IPS-15b (cell line): ENCODE results near the gene KHDC3L.
"Not testable (repeated sequence)": the region's sequence is repeated elsewhere in the genome, so short reads cannot be mapped to it uniquely, and the experiment has no call there.

Experiments
- H3K27me3 ChIP-seq: one replicate; pipeline ENCODE4 v1.6.1; 2013; ENCODE audit warnings: low read length; ENCODE audit not compliant: control insufficient read depth, insufficient read depth
- H3K36me3 ChIP-seq: one replicate; pipeline ENCODE4 v1.6.1; 2013; ENCODE audit warnings: low read length; ENCODE audit not compliant: control insufficient read depth, insufficient read depth
- H3K4me1 ChIP-seq: one replicate; pipeline ENCODE4 v1.6.1; 2013; ENCODE audit warnings: mild to moderate bottlenecking, low read length; ENCODE audit not compliant: control insufficient read depth, insufficient read depth
- H3K4me3 ChIP-seq: one replicate; pipeline ENCODE4 v1.5.1; 2013; ENCODE audit warnings: low read depth, low read length
- H3K9ac ChIP-seq: one replicate; pipeline ENCODE4 v1.6.1; 2013; ENCODE audit warnings: low read depth, mild to moderate bottlenecking, low read length
- H3K9me3 ChIP-seq: one replicate; pipeline ENCODE4 v1.6.1; 2013; ENCODE audit warnings: mild to moderate bottlenecking, low read length; ENCODE audit not compliant: control insufficient read depth, insufficient read depth

Gene KHDC3L

DNA sequence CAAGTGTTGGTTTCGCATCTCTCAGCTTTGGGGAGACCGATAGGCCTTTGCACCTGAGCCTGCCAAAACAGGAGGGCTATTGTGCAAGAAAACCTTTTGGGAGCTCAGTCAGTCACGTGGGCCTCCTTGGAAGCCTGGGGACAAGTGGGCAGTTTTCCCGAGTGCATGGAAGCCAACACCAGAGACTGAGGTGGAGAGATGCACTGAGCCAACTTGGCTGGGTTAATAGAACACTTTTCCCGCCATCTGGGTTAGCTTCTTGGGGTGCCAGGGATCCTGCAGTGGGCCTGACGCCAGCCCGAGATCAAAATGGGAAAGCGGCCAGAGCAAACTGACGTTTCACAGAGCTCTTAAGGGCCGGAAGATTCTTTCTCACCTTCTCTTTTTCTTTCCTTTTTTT is 10.1 kb downstream of the KHDC3L start:
- H3K9ac ChIP-seq: no peak overlapping the region
- H3K4me1 ChIP-seq: no peaks in the 10 kb centered on the region
- no peaks in the 10 kb centered on the region for H3K36me3 ChIP-seq
- H3K27me3 ChIP-seq: no peaks in the 10 kb centered on the region
- no peaks in the 10 kb centered on the region for H3K9me3 ChIP-seq
- H3K4me3 ChIP-seq: no peak overlapping the region

DNA sequence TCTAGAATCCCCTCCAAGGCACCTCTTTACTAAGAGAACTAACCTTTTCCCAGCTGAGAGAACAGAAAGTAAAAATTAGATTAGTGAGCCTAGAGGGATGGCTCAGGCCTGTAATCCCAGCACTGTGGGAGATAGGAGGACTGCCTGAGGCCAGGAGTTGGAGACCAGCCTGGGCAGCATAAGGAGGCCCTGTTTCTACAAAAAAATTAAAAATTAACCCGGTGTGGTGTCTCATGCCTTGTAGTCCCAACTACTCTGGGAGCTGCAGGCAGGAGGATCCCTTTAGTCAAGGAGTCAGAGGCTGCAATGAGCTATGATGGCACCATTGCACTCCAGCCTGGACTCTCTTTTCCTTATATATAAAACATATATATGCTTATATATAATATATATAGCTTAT is 12.8 kb downstream of the KHDC3L start:
- Histone ChIP-seq H3K36me3 (no peaks in the 10 kb centered on the region), H3K4me1 (no peaks in the 10 kb centered on the region), H3K9ac (no peak overlapping the region), H3K4me3 (no peak overlapping the region), H3K9me3 (no peaks in the 10 kb centered on the region), H3K27me3 (no peaks in the 10 kb centered on the region)

DNA sequence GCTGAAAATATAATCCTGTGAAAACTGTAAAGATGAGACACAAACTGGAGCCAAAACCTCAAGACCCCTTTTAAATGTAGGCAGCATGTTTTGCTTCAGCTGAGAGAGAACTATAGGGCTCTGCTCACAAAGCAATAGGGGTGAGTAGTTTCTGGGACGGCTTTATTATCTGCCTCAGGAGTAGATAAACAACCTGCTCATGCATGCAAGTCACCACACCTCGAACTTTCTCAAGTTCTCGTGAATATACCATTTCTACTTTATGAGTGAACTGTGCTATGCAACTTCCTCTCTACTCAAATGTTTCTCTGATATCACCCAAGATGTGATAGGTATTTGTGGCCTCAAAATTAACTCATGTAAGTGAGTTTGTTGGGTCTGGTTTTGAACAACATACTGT is 14.8 kb downstream of the KHDC3L start:
- H3K9ac ChIP-seq: no peak overlapping the region
- H3K27me3 ChIP-seq: no peaks in the 10 kb centered on the region
- H3K4me1 ChIP-seq: no peaks in the 10 kb centered on the region
- H3K9me3 ChIP-seq: no peaks in the 10 kb centered on the region
- no peaks in the 10 kb centered on the region for H3K36me3 ChIP-seq
- H3K4me3 ChIP-seq: no peak overlapping the region

GRCh38 chr6:73381531-73381930 is 19.1 kb downstream of the KHDC3L start:
- H3K36me3 ChIP-seq, H3K9me3 ChIP-seq, H3K4me1 ChIP-seq, H3K27me3 ChIP-seq, H3K4me3 ChIP-seq, H3K9ac ChIP-seq: not testable (repeated sequence)

GRCh38 chr6:73382462-73383113 is 20.1 kb downstream of the KHDC3L start:
- Histone ChIP-seq H3K9me3 (no peaks in the 10 kb centered on the region), H3K9ac (no peak overlapping the region), H3K36me3 (no peaks in the 10 kb centered on the region), H3K4me1 (no peaks in the 10 kb centered on the region), H3K4me3 (no peak overlapping the region), H3K27me3 (no peaks in the 10 kb centered on the region)

GRCh38 chr6:73388433-73388799 is 26.0 kb downstream of the KHDC3L start:
- H3K9me3 ChIP-seq: no peaks in the 10 kb centered on the region
- peaks cover 9% of the 10 kb centered on the region for H3K4me1 ChIP-seq
- H3K4me3 ChIP-seq: peak overlapping the region; percentile 61
- peak overlapping the region; percentile 19 for H3K9ac ChIP-seq
- H3K36me3 ChIP-seq: no peaks in the 10 kb centered on the region
- no peaks in the 10 kb centered on the region for H3K27me3 ChIP-seq

DNA sequence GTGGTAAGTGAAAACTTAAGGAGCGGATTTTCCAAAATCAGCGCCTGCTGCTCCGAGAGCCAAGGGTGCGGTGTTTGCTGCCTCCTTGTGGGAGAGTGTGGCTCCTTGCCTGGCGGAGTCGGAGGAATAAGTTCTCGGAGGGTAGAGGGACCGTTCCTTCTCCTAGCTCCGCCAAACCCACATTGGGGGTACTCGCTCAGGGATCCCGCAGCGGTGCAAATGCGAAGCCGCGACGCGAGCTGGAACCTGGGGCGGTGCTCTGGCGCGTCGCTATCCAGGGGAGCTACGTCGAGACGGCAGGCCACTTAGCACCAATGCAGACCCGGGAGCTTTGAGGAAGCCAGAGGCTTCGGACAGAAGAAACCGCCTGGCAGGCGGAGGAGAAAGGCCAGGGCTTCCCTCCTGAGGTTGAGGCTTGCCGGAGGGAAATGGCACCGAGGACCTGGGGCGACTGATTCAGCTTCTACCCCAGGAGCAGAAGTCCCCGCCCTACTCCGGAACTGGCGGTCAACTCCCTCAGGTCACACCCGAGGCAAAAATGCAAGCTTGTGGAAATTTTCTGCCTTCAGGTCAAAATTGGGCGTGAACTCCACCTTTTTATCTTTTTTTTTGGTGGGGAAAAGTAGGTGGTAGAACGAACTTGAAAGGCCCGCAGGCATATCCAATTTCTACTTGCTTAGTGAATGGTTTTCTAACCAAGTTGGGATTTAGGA is 26.5 kb downstream of the KHDC3L start:
- peaks cover 9% of the 10 kb centered on the region for H3K4me1 ChIP-seq
- no peaks in the 10 kb centered on the region for H3K9me3 ChIP-seq
- H3K36me3 ChIP-seq: no peaks in the 10 kb centered on the region
- peak overlapping the region; percentile 61 for H3K4me3 ChIP-seq
- H3K9ac ChIP-seq: peak overlapping the region; percentile 67
- no peaks in the 10 kb centered on the region for H3K27me3 ChIP-seq

DNA sequence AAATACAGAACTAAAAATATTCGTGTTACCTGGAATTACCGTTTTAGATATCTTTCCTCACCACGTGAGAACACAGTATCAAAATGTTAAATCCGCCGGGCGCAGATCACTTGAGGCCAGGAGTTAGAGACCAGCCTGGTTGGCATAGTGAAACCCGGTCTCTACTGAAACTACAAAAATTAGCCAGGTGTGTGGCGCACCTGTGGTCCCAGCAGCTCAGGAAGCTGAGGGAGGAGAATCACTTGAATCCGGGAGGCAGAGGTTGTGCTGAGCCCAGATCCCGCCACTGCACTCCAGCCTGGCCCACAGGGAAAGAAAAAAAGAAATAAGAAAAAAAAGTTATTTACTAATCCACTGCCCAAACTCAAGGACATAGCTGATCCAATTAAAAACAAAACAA is 27.4 kb downstream of the KHDC3L start:
- Histone ChIP-seq H3K36me3 (no peaks in the 10 kb centered on the region), H3K4me1 (peaks cover 9% of the 10 kb centered on the region), H3K9me3 (no peaks in the 10 kb centered on the region), H3K9ac (no peak overlapping the region), H3K4me3 (no peak overlapping the region), H3K27me3 (no peaks in the 10 kb centered on the region)

GRCh38 chr6:73391675-73392074 is 29.2 kb downstream of the KHDC3L start:
- Histone ChIP-seq H3K4me1 (peaks cover 9% of the 10 kb centered on the region), H3K27me3 (no peaks in the 10 kb centered on the region), H3K9ac (no peak overlapping the region), H3K36me3 (no peaks in the 10 kb centered on the region), H3K9me3 (no peaks in the 10 kb centered on the region), H3K4me3 (no peak overlapping the region)

DNA sequence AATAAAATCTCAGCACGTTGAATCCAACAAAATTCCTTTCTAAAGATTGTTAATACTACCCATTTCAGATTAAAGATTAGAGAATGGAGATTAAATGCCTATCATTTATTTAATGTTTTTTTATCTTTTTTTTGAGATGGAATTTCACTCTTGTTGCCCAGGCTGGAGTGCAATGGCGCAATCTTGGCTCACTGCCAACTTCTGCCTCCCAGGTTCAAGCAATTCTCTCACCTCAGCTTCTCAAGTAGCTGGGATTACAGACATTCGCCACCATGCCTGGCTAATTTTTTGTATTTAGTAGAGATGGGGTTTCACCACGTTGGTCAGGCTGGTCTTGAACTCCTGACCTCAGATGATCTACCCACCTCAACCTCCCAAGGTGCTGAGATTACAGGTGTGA is 29.7 kb downstream of the KHDC3L start:
- not testable (repeated sequence) for H3K9ac ChIP-seq, H3K4me3 ChIP-seq, H3K36me3 ChIP-seq, H3K4me1 ChIP-seq, H3K27me3 ChIP-seq, H3K9me3 ChIP-seq

DNA sequence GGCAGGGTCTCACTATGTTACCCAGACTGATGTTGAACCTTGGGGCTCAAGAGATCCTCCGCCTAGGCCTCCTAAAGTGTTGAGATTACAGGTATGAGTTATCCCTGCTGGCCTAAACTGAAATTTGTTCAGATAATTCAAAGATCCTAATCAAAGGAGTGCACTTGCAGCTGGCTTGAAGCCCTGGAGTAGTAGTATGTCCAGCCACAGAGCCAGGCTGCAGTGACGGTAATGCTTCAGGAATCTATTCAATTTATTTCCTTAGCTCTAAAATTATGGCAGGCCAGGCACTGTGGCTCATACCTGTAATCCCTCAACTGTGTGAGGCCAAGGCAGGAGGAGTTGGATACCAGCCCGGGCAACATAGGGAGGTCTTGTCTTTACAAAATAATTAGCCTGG is 30.8 kb downstream of the KHDC3L start:
- H3K4me3 ChIP-seq: no peak overlapping the region
- no peaks in the 10 kb centered on the region for H3K27me3 ChIP-seq
- H3K36me3 ChIP-seq: no peaks in the 10 kb centered on the region
- H3K9ac ChIP-seq: no peak overlapping the region
- H3K9me3 ChIP-seq: no peaks in the 10 kb centered on the region
- H3K4me1 ChIP-seq: peaks cover 7% of the 10 kb centered on the region

GRCh38 chr6:73394577-73395354 is 32.3 kb downstream of the KHDC3L start, which contains the start of gene DDX43:
Gene DDX43 (plus strand): TSS chr6:73394828. CDS start chr6:73394906, 78 bp downstream.
- no peaks in the 10 kb centered on the region for H3K36me3 ChIP-seq
- H3K4me1 ChIP-seq: peaks cover 4% of the 10 kb centered on the region
- no peaks in the 10 kb centered on the region for H3K27me3 ChIP-seq
- H3K4me3 ChIP-seq: no peak within 1 kb of the TSS
- no peak within 1 kb of the TSS for H3K9ac ChIP-seq
- H3K9me3 ChIP-seq: no peaks in the 10 kb centered on the region
